HG03159 (cell line): ENCODE data around the gene OTUD5.
"Not testable (repeated sequence)": the region's sequence is repeated elsewhere in the genome, so short reads cannot be mapped to it uniquely, and the experiment has no call there.

ENCODE experiments used
- ATAC-seq: cut with Tn5 transposase; IDR thresholded peaks from one replicate; pipeline ENCODE4 v1.9.1; 2021; ENCODE audit warnings: mild to moderate bottlenecking, moderate library complexity; ENCODE audit not compliant: unreplicated experiment

The OTUD5 gene

GRCh38 chrX:48891402-48892288, 65.8 kb downstream of the OTUD5 start:
- ATAC-seq, result peak; percentile 63

GRCh38 chrX:48890934-48891401, 66.4 kb downstream of the OTUD5 start:
- ATAC-seq, result peak; percentile 41

- no peak for ATAC-seq
Measured at GRCh38 chrX:48890296-48890925, 67.0 kb downstream of the OTUD5 start.

- not testable (repeated sequence) for ATAC-seq
Measured at GRCh38 chrX:48886586-48886985, 70.8 kb downstream of the OTUD5 start.

- no peak for ATAC-seq
Measured at GRCh38 chrX:48883729-48884128, 73.7 kb downstream of the OTUD5 start.

GRCh38 chrX:48876944-48877343, 80.5 kb downstream of the OTUD5 start:
- not testable (repeated sequence) for ATAC-seq
